ENCODE results near the gene CIC. TPM values are rescaled to one million over a fixed set of nuclear protein-coding genes. Genes with fewer than 3 reads are reported as not detected.

Gene CIC
- total and polyA plus RNA-seq, 9 of the 15 experiments (the other 6 are each of a cell fraction or from before 2014, with no cell fraction given), result 0.07 to 44.7 (median 8.6) TPM

DNA sequence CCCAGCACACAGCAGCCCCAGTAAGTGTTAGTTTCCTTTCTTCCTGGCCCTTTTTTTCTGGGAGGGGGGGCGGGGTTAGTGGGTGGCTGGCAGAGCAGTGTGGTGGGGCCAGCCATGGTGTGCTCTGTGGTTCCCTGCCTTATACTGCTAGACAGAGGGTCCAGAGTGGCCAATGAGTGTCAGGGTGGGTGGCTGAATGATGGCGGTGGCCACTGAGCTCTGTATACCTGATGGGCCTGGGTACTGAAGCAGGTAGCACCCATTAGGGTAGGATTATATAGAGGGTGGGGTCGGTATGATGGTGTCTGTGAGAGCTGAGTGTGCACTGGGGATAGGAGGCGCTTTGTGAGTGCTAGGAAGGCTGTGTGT is 13.8 kb downstream of the CIC start:
- Histone ChIP-seq H3K9me3 (replicated peaks; ENCODE audit: control insufficient read depth, insufficient read depth, low read depth, low read length) (no peaks in the 10 kb centered on the region), H2AFZ (ENCODE audit: low read depth, low read length) (peak overlapping the region; percentile 64; the same call in 1 of the 2 replicates), H3K4me2 (ENCODE audit: insufficient read depth, low read length) (peak overlapping the region; percentile 97), H3K4me1 (replicated peaks in 1 of 2; ENCODE audit: control insufficient read depth in 2 of 2, insufficient read depth in 2 of 2, low read length in 2 of 2) (peaks cover 49 to 87% of the 10 kb centered on the region in 2 experiments), H3K27me3 (ENCODE audit: control insufficient read depth in 2 of 2, insufficient read depth in 2 of 2, low read length in 2 of 2) (no peaks in the 10 kb centered on the region; a peak in 1 of 5 replicates), H3K79me2 (ENCODE audit: control insufficient read depth, insufficient read depth, low read length) (peaks cover 71% of the 10 kb centered on the region), H3K9me1 (ENCODE audit: control insufficient read depth, insufficient read depth, low read length) (no peaks in the 10 kb centered on the region), H3K36me3 (ENCODE audit: control insufficient read depth, insufficient read depth, low read length) (peaks cover 13% of the 10 kb centered on the region; the same call in 2 of the 3 replicates), H3K4me3 (peak overlapping the region; percentile 48; the same call in 1 of the 2 replicates), H3K27ac (ENCODE audit: extremely low read depth, low read depth, low read length) (peak overlapping the region; percentile 79), H4K20me1 (replicated peaks; ENCODE audit: control insufficient read depth, insufficient read depth, low read length) (0 out of 2 replicates have a peak, but pooled peaks cover 8% of the 10 kb centered on the region), H3K9ac (ENCODE audit: insufficient read depth in 1 of 2, low read depth in 2 of 2, low read length in 2 of 2) (peak overlapping the region; percentile 53 to 93; a peak in 3 of 4 replicates)
- in situ Hi-C loops (cut with MboI) (no loop called here), intact Hi-C loops (cut with micrococcal nuclease) (no loop called here)
- FAIRE-seq (no peak), DNase-seq (ENCODE audit: extremely low read depth in 1 of 4, low spot score in 3 of 4) (peak in 1 of 4 experiments; percentile 32), ATAC-seq (no peak)
- ChIA-PET POLR2A (interaction anchor here (0.8 to 2.1 kb wide), 5 partner anchors 9 to 145 kb away, joined by 3 to 10 read pairs (median 5); partner anchors contain the start of gene CIC), CTCF (ENCODE audit: low intra/inter-chr PET ratio) (no interaction called here)
- BruUV-seq (replicated peaks), result no TSS peak
- WGBS (ENCODE audit: insufficient coverage, low coverage, missing lambda C conversion rate), result 9% methylated on average over 4 of the region's 4 CpGs
- no peak for TF ChIP-seq RFX5 (IDR thresholded peaks at IDR 0.05; ENCODE audit: low read depth, low read length)
- TF ChIP-seq, protein P1, sequence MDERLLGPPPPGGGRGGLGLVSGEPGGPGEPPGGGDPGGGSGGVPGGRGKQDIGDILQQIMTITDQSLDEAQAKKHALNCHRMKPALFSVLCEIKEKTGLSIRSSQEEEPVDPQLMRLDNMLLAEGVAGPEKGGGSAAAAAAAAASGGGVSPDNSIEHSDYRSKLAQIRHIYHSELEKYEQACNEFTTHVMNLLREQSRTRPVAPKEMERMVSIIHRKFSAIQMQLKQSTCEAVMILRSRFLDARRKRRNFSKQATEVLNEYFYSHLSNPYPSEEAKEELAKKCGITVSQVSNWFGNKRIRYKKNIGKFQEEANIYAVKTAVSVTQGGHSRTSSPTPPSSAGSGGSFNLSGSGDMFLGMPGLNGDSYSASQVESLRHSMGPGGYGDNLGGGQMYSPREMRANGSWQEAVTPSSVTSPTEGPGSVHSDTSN (CRISPR knock-in tag; IDR thresholded peaks at IDR 0.05; ENCODE audit: low read depth), result no peak
- TF ChIP-seq, protein P1 (tag; conservative IDR thresholded peaks at IDR 0.05; ENCODE audit: low read depth), result no peak
- no peak for TF ChIP-seq RBFOX2 (IDR thresholded peaks at IDR 0.05; ENCODE audit: low read depth, low read length)
- no peak for TF ChIP-seq SRSF3 (IDR thresholded peaks at IDR 0.05; ENCODE audit: insufficient read depth, low read length)
- no peak for TF ChIP-seq JUNB (CRISPR knock-in tag; conservative IDR thresholded peaks at IDR 0.05)
- TF ChIP-seq TSC22D4 (tag; IDR thresholded peaks at IDR 0.05), result no peak
- no peak for TF ChIP-seq TCF7 (IDR thresholded peaks at IDR 0.05; ENCODE audit: borderline replicate concordance)
- TF ChIP-seq SMAD2 (IDR thresholded peaks at IDR 0.05; ENCODE audit: low read depth, low read length), result no peak
- no peak for TF ChIP-seq STAG1 (CRISPR knock-in tag; IDR thresholded peaks at IDR 0.05; ENCODE audit: borderline replicate concordance)
- TF ChIP-seq SUPT5H (IDR thresholded peaks at IDR 0.05), result no peak
- TF ChIP-seq, protein P2, sequence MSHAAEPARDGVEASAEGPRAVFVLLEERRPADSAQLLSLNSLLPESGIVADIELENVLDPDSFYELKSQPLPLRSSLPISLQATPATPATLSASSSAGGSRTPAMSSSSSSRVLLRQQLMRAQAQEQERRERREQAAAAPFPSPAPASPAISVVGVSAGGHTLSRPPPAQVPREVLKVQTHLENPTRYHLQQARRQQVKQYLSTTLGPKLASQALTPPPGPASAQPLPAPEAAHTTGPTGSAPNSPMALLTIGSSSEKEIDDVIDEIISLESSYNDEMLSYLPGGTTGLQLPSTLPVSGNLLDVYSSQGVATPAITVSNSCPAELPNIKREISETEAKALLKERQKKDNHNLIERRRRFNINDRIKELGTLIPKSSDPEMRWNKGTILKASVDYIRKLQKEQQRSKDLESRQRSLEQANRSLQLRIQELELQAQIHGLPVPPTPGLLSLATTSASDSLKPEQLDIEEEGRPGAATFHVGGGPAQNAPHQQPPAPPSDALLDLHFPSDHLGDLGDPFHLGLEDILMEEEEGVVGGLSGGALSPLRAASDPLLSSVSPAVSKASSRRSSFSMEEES (CRISPR knock-in tag; IDR thresholded peaks at IDR 0.05), result no peak
- TF ChIP-seq, protein P3, sequence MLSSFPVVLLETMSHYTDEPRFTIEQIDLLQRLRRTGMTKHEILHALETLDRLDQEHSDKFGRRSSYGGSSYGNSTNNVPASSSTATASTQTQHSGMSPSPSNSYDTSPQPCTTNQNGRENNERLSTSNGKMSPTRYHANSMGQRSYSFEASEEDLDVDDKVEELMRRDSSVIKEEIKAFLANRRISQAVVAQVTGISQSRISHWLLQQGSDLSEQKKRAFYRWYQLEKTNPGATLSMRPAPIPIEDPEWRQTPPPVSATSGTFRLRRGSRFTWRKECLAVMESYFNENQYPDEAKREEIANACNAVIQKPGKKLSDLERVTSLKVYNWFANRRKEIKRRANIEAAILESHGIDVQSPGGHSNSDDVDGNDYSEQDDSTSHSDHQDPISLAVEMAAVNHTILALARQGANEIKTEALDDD (IDR thresholded peaks at IDR 0.05), result no peak
- TF ChIP-seq, protein P4, sequence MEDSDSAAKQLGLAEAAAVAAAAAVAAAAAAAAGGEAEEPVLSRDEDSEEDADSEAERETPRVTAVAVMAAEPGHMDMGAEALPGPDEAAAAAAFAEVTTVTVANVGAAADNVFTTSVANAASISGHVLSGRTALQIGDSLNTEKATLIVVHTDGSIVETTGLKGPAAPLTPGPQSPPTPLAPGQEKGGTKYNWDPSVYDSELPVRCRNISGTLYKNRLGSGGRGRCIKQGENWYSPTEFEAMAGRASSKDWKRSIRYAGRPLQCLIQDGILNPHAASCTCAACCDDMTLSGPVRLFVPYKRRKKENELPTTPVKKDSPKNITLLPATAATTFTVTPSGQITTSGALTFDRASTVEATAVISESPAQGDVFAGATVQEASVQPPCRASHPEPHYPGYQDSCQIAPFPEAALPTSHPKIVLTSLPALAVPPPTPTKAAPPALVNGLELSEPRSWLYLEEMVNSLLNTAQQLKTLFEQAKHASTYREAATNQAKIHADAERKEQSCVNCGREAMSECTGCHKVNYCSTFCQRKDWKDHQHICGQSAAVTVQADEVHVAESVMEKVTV (CRISPR knock-in tag; IDR thresholded peaks at IDR 0.05), result no peak
- TF ChIP-seq SIN3A (IDR thresholded peaks at IDR 0.05; ENCODE audit: borderline replicate concordance in 2 of 2, control insufficient read depth in 1 of 2, low read depth in 2 of 2, low read length in 2 of 2), result no peak
- TF ChIP-seq TEAD4 (IDR thresholded peaks at IDR 0.05; ENCODE audit: low read length), result no peak
- TF ChIP-seq TEAD4 (CRISPR knock-in tag; IDR thresholded peaks at IDR 0.05; ENCODE audit: borderline replicate concordance), result no peak
